GM19238 (cell line): ENCODE data around the gene EPHB2.

Experiments used
- DNase-seq: peaks from one replicate; pipeline ENCODE4 v3.0.0; 2011; ENCODE audit warnings: low spot score; ENCODE audit not compliant: insufficient read length

EPHB2 gene

DNA sequence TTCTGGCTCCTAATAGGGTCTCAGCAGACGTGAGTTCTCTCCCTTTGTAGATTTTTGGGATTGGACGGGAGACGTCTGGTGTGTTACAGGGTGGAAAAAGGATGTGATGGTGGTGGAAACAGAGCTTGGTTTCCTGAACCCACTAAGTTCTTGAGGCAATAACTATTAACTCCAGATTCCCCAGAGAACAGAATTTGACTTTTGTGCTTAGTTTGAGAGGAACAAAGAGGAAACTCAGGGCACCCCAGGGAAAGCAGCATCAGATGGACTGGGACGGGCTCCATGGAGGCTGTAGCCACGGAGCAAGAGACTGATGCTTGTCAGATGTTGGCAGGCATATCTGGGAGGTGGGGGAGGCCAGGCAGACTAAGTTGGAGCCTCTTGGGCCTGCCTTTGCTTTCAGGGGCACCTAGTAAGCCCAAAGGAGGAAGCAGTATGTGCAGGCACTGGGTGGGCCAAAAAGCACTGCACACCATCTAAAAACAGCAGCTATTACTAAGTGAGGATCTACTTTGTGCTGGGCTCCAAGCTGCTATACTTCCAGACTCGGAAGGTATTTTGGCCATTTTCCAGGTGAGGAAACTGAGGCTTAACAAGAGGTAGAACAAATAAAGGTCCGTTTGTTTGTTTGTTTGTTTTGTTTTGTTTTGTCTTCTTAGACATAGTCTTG, 66.9 kb downstream of the EPHB2 start:
- no peak for DNase-seq

DNA sequence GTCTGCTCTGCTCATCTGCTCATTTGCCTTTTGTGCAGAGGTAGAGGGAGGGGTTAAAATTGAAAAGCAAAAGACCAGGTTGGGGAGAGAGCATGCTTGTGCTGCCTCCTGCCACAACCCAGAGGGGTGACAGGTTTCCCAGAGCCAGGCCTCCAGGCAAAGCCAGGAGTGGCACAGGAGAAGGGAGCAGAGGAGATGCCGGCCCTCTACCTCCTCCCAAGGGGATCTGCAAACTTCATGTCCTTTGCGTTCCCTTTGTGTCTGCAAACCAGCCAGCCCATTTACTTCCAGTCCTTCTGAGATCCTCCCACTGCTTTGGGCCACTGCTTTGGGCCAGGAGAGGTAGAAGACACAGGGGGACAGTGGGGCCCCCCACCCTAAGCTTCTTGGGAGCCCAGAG, 67.8 kb downstream of the EPHB2 start:
- no peak for DNase-seq

DNA sequence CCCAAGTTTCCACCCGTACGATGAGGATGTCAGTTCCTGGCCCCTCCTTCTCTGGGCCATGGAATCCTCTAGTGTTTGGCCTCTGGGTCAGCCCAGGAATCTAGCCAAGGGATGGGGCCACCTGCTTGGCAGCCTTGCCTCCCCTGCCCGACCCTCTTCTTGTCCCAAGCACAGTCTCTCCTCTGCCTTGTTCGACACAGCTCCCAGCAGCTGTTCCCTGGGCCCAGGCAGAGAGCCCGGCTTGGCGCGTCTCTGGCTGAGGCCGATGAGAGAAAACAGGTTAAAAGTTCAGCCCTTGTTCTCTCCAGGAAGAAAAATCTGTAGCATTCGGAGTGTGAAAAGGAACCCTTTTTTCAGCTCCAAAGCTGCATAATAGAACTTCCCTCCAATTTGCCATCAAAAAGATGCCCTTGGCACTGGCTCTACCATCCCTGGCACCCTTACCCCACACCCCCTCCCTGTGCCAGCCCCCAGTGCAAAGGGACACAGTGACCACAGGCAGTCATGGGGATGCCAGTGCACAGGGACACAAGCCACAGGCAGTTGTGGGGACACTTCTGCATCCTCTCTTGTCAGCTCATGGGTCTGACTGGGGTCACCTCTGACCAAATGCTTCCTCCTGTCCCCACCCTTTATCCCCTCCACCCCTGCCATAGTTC, 68.4 kb downstream of the EPHB2 start:
- no peak for DNase-seq

DNA sequence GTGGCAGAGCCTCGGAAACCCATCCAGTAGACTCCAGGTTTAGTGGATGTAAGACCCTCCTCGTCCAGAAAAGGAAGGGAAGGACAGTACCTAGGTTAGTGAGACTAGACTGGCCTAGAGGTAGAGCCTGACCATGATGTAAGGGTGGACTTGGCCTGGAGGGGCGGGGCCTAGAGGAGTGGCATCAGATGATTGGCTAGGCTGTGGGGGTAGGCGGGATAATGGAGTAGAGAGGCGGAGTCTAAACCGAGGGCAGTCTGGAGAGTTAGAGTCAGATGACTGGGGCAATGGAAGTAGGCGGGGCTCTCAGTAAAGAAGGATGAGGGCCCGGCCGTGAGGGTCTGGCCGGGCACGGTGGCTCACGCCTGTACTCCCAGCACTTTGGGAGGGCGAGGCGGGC, 70.1 kb downstream of the EPHB2 start:
- DNase-seq, result no peak

DNA sequence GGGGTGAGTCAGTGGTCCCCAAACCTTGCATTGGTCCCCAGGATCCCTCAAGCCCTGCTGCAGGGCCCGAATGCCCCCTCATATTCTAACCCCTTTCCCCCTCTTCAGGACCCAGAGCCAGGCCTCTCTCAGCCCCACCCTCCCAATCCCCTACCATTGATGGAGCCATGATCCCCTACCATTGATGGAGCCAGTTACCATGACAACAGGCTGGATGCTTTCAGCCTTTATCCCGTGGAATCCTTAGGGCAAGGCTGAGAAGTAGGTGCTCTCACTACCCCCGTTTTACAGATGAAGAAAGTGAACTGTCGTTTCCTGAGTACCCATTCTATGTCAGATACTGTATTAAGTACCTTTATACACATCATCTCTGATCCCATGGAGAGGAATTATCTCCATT, 70.8 kb downstream of the EPHB2 start:
- DNase-seq, result no peak

DNA sequence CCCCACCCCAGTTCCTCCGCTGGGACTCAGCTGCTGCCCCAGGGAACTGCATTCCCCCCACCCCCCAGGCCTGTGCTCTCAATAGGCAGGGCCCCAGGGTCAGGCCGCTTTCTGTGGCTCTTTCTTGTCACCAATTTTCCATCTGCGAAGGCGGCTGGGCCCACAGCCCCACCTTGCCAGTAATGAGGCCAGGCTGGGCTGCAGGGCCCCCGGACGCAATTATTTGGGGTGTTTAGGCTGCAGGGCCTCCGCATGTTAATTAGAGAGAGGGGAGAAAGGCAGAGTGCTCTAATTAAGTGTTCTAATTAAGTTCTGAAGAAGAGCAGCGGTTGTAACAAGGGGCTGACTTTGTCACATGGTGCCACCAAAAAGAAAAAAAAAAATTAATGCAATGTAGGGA, 71.8 kb downstream of the EPHB2 start:
- no peak for DNase-seq

DNA sequence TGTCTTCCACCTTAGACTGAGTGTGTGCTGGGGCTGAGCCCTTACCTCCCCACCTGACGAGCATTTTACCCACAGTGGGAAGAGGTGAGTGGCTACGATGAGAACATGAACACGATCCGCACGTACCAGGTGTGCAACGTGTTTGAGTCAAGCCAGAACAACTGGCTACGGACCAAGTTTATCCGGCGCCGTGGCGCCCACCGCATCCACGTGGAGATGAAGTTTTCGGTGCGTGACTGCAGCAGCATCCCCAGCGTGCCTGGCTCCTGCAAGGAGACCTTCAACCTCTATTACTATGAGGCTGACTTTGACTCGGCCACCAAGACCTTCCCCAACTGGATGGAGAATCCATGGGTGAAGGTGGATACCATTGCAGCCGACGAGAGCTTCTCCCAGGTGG, 73.7 kb downstream of the EPHB2 start:
- DNase-seq, result no peak

DNA sequence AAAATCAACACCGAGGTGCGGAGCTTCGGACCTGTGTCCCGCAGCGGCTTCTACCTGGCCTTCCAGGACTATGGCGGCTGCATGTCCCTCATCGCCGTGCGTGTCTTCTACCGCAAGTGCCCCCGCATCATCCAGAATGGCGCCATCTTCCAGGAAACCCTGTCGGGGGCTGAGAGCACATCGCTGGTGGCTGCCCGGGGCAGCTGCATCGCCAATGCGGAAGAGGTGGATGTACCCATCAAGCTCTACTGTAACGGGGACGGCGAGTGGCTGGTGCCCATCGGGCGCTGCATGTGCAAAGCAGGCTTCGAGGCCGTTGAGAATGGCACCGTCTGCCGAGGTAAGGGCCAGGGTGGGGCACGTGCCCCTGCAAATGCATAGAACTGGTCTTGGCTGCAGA, 74.1 kb downstream of the EPHB2 start:
- DNase-seq, result no peak

DNA sequence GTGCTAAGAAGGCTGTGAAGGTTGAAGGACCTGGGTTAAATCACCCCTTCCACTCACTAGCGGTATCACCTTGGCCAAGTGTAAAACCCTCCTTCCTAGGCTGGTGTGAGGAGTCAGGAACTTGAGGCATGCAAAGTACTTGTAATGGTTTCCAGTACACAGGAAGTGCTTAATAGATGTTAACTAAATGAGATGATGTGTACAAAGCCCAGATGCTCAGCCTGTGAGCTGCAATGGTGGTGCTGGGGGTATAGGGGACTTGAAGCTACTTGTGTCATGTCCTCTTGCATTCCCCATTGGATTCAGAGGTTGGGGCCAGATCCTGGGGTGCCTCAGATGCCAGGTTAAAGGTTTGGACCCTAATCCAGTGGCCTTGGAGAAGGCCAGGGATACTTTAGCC, 75.5 kb downstream of the EPHB2 start:
- DNase-seq, result no peak

DNA sequence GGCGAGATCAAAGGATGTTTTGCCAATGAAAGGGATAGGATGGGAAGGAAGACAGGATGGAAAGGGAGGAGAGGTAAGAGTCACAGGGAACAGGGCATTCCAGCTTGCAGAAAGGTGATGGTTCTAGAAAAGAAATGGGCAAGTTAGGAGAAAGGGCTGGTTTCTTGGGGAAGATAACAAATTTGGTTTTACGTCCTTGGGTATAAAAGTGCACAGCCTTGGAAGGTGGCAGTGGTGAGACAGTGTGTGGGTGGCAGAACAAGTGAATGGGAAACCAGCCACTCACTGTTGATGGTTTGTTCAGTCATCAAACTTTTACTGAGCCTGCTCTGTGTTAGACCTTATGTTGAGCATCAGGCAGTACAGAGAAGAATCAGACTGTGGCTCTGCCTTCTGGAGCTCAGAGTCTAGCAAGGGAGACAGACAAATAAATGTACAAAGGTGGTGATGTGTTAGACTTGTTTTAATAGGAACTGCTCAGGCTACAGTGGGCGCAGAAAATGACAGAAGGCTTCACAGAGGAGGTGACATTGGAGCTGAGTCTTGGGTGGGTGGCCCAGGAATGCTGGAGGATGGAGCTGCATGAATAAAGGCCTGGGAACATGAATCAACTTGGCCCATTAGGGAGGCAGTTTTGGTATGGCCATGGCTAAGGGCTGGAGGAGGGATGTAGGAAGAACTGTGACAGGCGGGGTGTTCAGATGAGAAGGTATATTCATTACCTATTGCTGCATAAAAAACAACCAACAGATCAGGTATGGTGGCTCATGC, 76.3 kb downstream of the EPHB2 start:
- no peak for DNase-seq

DNA sequence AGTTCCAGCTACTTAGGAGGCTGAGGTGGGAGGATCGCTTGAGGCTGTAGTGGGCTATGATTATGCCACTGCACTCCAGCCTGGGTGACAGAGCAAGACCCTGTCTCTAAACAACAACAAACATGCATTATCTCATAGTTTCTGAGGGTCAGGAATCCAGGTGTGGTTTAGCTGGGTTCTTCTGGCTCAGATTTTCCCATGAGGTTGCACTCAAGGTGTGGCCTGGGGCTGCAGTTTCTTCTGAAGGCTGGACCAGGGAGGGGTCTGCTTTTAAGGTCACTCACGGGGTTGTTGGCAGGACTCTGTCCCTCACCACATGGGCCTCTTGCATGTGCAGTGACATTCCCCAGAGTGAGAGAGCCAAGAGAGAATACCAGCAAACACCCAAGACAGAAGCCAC, 77.0 kb downstream of the EPHB2 start:
- no peak for DNase-seq

DNA sequence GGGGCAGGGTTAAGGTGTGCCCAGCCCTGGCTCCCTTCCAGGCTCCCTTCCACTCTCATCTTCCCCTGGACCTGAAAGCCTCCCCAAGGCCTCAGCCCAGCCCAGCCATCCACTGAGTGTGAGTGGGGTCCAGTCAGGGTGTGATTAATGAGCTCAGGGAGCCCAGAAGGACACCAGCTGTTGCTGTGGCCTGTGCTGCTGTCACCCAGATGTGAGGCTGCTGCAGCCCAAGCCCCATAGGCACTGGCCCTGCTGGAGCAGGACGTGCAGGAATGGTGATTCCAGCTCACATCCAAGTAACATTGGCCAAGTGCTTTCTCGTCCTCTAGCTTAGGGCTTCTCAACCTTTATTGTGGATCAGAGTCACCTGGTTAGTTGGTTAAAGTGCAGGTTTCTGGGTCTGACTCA, 77.6 kb downstream of the EPHB2 start:
- DNase-seq, result no peak

DNA sequence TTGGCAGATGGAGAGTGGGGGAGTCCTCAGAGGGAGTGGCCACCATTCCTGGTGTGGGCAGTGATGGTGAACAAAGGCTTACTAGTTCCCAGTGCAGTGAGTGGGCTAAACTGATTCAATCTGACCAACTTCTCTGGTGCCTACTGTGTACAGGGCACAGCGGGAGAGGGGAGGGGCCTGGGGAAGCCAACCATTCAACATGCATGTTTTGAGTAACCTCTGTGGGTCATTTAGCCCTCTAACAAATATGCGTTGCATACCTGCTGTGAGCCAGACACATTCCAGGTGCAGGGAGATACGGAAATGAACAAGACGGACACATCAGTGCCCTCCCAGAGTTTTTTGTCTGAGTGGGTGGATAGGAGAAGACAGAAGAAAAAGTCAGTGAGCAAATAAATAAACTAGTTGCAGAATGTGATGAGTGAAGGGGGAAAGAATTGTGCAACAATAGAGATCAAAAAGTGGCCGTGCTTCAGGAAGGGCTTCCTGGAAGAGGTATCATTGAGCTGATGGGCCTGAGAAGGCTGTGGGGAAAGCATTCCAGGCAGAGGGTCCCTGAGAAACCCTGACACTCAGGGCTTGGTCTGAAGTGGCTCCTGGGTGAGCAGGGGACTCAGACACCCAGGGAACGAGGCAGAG, 78.8 kb downstream of the EPHB2 start:
- no peak for DNase-seq

DNA sequence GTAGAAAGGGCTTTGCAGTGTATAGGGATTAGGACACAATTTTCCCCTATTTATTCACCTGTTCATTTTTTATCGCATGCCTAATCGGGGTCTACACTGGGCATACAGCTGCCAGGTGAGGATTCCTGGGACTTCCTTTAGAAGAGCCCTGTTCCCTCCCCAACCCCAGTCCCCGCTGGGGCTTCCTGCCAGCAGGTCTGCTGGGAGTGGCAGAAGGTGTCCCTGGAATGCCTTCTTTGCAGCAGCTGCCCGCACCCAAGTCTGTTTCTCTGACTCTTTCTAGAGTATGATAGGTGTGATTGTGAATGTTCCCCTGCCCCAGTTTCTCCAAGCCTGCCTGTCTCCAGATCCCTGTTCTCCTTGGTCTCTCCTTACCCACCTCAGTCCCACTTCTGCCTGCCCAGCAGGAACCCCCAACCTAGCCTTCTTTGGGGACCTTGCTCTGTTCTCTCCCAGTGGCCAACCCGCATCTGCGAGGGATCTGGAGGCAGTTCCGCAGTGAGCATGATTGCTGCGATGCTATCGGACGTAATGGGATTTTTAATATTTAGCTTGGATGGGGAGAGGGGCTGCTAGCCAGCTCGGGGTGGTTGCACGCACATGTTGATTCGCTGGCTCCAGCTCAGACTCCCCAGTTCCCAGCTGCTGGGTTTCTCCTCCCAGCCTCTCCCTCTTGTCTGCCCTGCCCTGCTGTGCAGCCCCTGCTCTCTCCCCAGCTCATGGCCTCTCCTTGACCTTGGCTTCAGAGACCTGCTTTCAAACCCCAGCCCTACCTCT, 79.8 kb downstream of the EPHB2 start:
- DNase-seq, result no peak

DNA sequence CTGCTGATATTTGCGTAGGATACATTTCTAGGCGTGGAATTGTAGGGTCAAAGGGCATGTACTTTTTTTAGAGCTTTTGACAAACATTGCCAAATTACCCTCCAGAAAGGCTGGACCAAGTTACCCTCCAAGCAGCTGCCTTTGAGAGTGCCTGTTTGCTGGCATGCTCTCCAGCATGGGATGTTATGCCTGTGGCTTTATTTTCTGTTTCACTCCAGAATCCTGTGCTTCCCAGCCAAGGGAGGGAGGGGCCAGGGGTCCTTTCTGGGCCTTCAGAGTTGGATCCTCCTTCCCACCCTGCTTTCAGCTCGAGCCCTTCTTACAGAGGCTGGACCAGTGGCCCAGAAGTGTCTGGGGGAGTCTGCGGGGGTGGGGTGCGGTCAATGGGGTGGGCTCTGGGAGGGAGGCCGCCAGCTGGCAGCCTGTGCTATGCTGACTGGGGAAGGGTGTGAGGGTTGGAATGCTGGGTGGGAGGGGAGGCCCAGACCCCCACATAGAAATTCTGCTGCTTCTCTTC, 81.2 kb downstream of the EPHB2 start:
- no peak for DNase-seq

DNA sequence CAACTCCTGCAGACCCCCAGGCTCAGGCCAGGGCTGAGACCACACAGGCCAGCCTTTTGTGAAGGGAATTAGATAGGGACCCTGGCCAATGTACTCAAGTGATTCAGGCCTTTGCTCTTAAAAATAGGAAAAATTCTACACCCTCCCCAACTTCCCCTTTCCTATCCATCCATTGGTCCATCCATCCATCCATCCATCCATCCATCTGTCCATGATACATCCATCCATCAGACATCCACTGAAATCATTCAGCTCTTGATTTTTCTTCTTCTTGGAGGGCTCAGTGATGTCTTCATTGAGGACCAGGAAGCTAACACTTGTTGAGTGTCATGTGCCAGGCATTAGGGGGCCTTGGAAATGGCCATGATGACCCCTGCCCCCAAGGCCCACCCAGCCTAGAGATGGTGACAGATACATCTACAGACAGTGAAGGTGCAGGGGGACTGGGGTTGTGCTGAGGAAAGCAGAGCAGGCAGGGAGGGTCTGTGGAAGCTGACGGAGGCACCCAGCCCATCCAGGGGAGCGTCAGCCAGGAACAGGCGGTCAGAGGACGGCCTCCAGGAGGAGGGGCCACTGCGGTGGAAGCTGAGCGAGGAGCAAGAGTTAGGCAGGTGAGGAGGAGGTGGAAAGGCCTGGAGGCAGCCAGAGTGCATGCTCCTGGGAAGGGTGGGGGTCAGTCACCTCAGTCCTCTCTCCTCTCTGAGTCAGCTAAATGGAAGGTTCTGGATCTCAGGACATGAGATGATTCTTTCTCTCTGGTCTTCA, 81.9 kb downstream of the EPHB2 start:
- no peak for DNase-seq

DNA sequence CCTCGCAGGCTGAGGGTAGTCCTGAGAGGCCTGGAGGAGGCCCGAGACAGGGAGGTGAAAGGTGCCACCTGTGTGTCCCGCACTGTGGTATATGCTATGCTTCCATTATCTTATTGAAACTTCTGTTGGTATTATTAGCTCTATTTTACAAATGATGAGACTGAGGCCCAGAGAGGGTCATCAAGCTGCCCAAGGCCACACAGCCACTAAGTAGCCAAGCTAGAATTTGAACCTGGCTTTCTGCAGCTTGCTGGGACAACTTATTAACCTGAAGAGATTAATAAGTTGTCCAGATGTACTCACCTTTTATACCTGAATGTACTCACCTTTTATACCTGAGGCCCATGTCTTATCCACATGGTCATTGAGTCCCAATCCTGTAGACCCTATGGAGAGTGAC, 83.0 kb downstream of the EPHB2 start:
- DNase-seq, result no peak

DNA sequence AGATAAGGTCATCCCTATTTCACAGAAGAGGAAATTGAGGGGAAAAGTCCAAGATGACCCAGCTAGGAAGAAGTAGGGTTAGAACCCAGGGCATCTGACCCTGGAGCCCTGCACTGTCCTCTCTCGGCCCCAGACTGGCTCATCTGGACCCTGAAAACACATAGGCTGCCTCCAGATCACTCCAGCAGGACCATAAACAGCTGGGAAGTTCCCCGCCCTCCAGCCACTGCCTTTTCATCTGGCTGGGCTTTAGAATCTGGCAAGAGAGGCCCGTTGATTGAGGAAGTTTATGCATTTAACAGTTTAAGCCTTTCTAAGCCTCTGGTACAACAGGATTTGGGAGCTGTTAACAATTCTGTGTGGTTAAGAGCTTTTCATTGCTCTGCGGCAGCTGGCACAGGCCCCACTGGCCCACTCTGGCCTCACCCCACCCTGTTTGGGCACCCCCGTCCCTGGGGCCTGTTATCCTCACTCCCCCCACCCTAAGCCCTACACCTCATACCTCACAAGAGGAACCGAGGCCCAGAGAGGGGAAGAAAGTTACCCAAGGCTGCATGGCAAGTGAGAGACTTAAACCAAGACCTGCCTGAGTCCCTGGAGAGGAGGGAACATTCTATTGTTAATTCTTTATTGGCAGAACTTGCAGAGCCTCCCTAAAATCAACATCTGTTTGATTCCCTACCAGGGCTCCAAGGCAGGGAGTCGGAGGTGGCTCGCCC, 84.2 kb downstream of the EPHB2 start:
- DNase-seq, result no peak

DNA sequence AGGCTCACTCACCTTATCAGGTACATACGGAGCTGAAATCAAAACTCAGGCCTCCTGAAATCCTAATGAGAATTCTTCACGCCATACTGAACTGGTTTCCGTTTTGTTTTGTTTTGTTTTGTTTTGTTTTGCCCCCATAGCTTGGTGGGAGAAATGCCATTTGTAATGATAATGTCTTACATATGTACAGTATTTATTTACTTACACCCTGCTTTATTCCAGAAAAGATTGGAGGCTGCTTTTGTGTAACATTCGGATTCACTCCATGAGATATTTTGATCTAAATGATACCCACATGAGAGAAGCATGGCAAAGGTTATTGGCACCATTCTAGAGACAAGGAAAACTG, 84.7 kb downstream of the EPHB2 start:
- DNase-seq, result no peak

DNA sequence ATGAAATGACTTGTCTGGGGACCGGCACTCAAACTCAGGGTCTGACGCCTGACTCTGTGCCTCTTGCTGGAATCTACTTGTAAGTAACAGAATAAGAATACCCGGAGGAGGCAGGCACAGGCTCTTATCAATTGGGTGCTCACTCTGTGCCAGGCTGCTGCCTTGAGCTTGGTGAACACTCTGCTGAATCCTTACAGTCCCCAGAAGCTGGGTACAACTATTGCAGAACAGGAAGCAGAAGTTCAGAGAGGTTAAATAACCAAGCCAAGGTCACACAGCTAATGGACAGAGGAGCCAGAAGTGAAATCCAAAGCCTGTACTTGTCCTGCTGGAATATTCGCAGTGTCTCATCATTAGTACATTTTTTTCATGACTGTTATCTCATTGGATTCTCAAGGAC, 86.0 kb downstream of the EPHB2 start:
- no peak for DNase-seq
